22Rv1 (cell line): Measurements from ENCODE around the gene SLC25A36.

Source experiments
- CTCF ChIP-seq: fragments of 450-650 bp; IDR thresholded peaks from 2 replicates; pipeline ENCODE4 v1.5.1; 2017; ENCODE audit warnings: mild to moderate bottlenecking
- ZFX ChIP-seq: fragments of 450-650 bp; IDR thresholded peaks from 2 replicates; pipeline ENCODE4 v1.6.1; 2017; ENCODE audit warnings: antibody characterized with exemption, borderline replicate concordance

- TF ChIP-seq CTCF (no peak), ZFX (no peak)
Observed at GRCh38 chr3:141019244-141019643, 77.6 kb downstream of the SLC25A36 start.
